Chondrocyte (in vitro differentiated cells): ENCODE measurements around the gene TRIM51. TPM values are rescaled to one million over a fixed set of nuclear protein-coding genes. Genes with fewer than 3 reads are reported as not detected.
"Not testable (repeated sequence)": the region's sequence is repeated elsewhere in the genome, so short reads cannot be mapped to it uniquely, and the experiment has no call there.

Experiments
- DNase-seq: peaks from one replicate; pipeline ENCODE4 v3.0.0; 2021; ENCODE audit warnings: mixed read lengths, low spot score
- H3K27ac Mint-ChIP-seq: one replicate; pipeline ENCODE4 v1.8.0; 2021; ENCODE audit warnings: mild to moderate bottlenecking, moderate library complexity, mixed read lengths; ENCODE audit not compliant: unreplicated experiment
- H3K27me3 Mint-ChIP-seq: 2 replicates; pipeline ENCODE4 v1.8.0; 2021; ENCODE audit warnings: low read depth, mixed read lengths
- H3K36me3 Mint-ChIP-seq: 2 replicates; pipeline ENCODE4 v1.8.0; 2021; ENCODE audit warnings: low read depth, mixed read lengths
- H3K4me1 Mint-ChIP-seq: 2 replicates; pipeline ENCODE4 v1.8.0; 2021; ENCODE audit warnings: low read depth, mild to moderate bottlenecking, mixed read lengths
- H3K4me3 Mint-ChIP-seq: one replicate; pipeline ENCODE4 v1.8.0; 2021; ENCODE audit warnings: mild to moderate bottlenecking, moderate library complexity, mixed read lengths; ENCODE audit not compliant: unreplicated experiment
- H3K9me3 Mint-ChIP-seq: 2 replicates; pipeline ENCODE4 v1.8.0; 2021; ENCODE audit warnings: low read depth, mixed read lengths
- long read RNA-seq: library from polyadenylated mRNA; stranded (forward); transcript quantifications from one replicate; pipeline ENCODE4 v2.0.0, GENCODE V29; 2021
- total RNA-seq: library from RNA; stranded (reverse); gene quantifications from 3 replicates; pipeline ENCODE4 v1.2.1, GENCODE V29; 2021
- TF ChIP-seq, protein P1 (sequence below): fragments of 200-600 bp; sonication (generic); IDR thresholded peaks from 2 replicates; pipeline ENCODE4 v1.5.0; 2021; ENCODE audit warnings: antibody characterized with exemption, mild to moderate bottlenecking, moderate library complexity

Gene TRIM51, protein sequence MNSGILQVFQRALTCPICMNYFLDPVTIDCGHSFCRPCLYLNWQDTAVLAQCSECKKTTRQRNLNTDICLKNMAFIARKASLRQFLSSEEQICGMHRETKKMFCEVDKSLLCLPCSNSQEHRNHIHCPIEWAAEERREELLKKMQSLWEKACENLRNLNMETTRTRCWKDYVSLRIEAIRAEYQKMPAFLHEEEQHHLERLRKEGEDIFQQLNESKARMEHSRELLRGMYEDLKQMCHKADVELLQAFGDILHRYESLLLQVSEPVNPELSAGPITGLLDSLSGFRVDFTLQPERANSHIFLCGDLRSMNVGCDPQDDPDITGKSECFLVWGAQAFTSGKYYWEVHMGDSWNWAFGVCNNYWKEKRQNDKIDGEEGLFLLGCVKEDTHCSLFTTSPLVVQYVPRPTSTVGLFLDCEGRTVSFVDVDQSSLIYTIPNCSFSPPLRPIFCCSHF
- total RNA-seq, result not detected in 3 replicates
- long read RNA-seq, result 0 reads

DNA sequence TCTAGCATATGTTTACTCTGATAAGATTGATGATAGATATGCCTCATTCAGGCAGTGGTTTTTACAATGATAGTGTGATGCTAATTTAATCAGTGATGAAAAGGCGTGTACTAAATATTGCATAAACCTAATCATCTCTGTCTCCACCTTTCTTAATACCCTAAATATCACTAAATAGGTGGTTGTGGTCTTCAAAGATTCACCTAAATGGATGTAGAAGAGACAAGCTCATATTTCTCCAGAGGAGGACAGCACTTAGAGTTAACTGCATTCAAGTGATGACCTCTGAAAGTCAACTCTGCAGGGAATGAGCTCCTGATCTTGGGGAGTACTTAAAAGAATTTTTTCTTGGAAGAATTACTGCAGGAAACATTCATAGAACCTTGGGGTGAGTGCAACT is at the start of gene TRIM51:
Gene TRIM51 (plus strand): TSS at position 301 of the 400 bp plus-strand sequence. CDS start 2,132 bp downstream, outside the sequence.
- H3K4me3 Mint-ChIP-seq, H3K36me3 Mint-ChIP-seq, H3K27me3 Mint-ChIP-seq, H3K4me1 Mint-ChIP-seq, H3K27ac Mint-ChIP-seq, DNase-seq: not testable (repeated sequence)
- peaks cover 22% of the 10 kb centered on the region for H3K9me3 Mint-ChIP-seq

DNA sequence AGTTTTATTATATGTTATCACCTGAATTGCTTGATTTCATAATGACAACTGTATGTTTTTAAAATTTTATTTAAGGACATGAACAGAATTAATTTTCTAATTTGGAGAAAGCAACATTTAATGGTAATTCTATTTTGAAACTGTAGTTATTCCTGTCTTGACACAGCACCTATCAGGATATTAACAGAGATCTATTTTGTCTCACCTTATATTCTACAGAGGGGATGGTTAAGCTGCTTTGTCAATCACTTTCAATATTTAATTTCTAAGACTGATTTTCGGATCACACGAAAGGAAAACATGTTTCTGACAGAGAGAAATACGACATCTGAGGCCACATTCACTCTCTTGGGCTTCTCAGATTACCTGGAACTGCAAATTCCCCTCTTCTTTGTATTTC is 44.6 kb upstream of the TRIM51 start, which contains the start of gene OR5D16:
Gene OR5D16 (plus strand): TSS at position 301 of the 400 bp plus-strand sequence. CDS start 0 bp downstream, at position 301.
- H3K9me3 Mint-ChIP-seq, result peaks cover 32% of the 10 kb centered on the region
- no peak for DNase-seq
- no peaks in the 10 kb centered on the region for H3K27me3 Mint-ChIP-seq
- TF ChIP-seq, protein P1, sequence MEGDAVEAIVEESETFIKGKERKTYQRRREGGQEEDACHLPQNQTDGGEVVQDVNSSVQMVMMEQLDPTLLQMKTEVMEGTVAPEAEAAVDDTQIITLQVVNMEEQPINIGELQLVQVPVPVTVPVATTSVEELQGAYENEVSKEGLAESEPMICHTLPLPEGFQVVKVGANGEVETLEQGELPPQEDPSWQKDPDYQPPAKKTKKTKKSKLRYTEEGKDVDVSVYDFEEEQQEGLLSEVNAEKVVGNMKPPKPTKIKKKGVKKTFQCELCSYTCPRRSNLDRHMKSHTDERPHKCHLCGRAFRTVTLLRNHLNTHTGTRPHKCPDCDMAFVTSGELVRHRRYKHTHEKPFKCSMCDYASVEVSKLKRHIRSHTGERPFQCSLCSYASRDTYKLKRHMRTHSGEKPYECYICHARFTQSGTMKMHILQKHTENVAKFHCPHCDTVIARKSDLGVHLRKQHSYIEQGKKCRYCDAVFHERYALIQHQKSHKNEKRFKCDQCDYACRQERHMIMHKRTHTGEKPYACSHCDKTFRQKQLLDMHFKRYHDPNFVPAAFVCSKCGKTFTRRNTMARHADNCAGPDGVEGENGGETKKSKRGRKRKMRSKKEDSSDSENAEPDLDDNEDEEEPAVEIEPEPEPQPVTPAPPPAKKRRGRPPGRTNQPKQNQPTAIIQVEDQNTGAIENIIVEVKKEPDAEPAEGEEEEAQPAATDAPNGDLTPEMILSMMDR, result no peak
- H3K36me3 Mint-ChIP-seq, result no peaks in the 10 kb centered on the region
- H3K27ac Mint-ChIP-seq, result no peak within 1 kb of the TSS
- no peaks in the 10 kb centered on the region for H3K4me1 Mint-ChIP-seq
- H3K4me3 Mint-ChIP-seq, result no peak within 1 kb of the TSS

DNA sequence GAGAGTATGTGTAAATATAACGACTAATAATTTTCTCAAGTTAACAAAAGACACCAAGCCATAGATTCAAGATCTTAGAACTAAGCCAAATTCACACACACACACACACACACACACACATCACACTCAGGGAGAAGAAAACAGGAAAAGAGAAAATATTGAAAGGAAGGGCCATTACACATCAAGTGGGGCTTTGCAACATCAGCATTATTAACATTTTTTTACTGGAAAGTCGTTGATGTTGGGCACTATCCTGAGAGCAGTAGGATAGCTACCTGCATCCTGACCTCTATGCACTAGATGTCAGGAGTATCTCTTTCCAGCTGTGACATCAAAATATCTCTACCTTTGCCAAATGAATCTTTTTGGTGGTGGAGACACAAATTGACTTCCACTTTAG is 35.6 kb upstream of the TRIM51 start:
- Mint-ChIP-seq H3K9me3 (peaks cover 20% of the 10 kb centered on the region), H3K36me3 (no peaks in the 10 kb centered on the region), H3K4me3 (no peak overlapping the region), H3K27ac (no peak overlapping the region), H3K4me1 (no peaks in the 10 kb centered on the region), H3K27me3 (no peaks in the 10 kb centered on the region)
- no peak for DNase-seq
- TF ChIP-seq, protein P1, result no peak

DNA sequence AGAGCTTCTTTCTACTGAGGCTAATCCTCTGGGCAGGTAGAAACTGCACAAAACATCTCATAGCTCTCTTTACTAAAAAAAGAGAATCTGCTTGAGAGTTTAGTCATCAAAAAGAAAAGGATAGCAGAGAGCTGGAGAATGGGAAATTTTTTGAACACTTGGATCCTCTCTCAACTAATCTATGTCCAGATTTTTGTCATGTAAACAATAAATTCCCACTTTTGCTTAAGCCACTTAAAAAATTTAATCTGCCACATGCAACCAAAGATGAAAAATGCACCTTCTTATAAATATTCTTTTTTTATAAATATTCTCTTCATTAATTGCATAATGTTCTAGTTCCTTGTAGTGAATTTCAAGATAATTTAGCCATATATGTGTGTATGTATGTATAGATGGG is 34.1 kb upstream of the TRIM51 start:
- Mint-ChIP-seq H3K36me3 (no peaks in the 10 kb centered on the region), H3K27me3 (no peaks in the 10 kb centered on the region), H3K4me1 (no peaks in the 10 kb centered on the region), H3K9me3 (peaks cover 20% of the 10 kb centered on the region), H3K4me3 (no peak overlapping the region), H3K27ac (no peak overlapping the region)
- TF ChIP-seq, protein P1, result no peak
- no peak for DNase-seq

DNA sequence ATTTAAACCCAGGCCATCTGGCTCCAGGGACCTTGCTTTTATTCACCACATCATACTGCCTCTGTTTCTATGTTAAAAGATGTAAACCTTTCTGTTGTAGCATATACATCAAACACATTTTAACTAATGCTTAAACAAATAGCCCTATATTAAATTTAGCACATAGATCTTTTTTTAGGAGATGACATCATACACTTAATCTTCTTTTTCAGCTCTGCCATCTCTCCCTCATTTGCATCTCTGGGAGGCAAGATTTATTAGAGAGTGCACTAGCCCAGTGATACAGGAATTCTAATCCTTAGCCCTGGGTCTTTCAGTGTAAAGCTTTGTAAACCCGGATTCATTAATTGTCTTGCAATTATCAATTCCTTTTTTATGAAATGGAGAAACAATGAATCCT is 31.0 kb upstream of the TRIM51 start:
- no peaks in the 10 kb centered on the region for H3K4me1 Mint-ChIP-seq
- TF ChIP-seq, protein P1, result no peak
- no peak overlapping the region for H3K27ac Mint-ChIP-seq
- no peaks in the 10 kb centered on the region for H3K27me3 Mint-ChIP-seq
- H3K9me3 Mint-ChIP-seq, result peaks cover 19% of the 10 kb centered on the region
- H3K4me3 Mint-ChIP-seq, result no peak overlapping the region
- no peaks in the 10 kb centered on the region for H3K36me3 Mint-ChIP-seq
- DNase-seq, result no peak
